H9 (cell line): ENCODE data around the gene ST8SIA5. TPM values are rescaled to one million over a fixed set of nuclear protein-coding genes. Genes with fewer than 3 reads are reported as not detected.

ENCODE experiments used
- DNase-seq: peaks from one replicate; pipeline ENCODE4 v3.0.0-alpha.2; 2017
- H2AFZ ChIP-seq: one replicate; pipeline ENCODE4 v1.6.1; 2013; ENCODE audit warnings: mild to moderate bottlenecking, low read length, control low read depth, moderate library complexity
- H2AK5ac ChIP-seq: 2 replicates; pipeline ENCODE4 v1.6.1; 2013; ENCODE audit warnings: low read length, control low read depth, mixed read lengths; ENCODE audit not compliant: insufficient read length
- H2BK120ac ChIP-seq: one replicate; pipeline ENCODE4 v1.6.1; 2013; ENCODE audit warnings: low read depth, mild to moderate bottlenecking, low read length, control low read depth, inconsistent platforms; ENCODE audit not compliant: poor library complexity, severe bottlenecking
- H2BK12ac ChIP-seq: 2 replicates; pipeline ENCODE4 v1.6.1; 2013; ENCODE audit warnings: low read length, control low read depth, mixed read lengths, low read depth; ENCODE audit not compliant: insufficient read length
- H2BK15ac ChIP-seq: 2 replicates; pipeline ENCODE4 v1.6.1; 2013; ENCODE audit warnings: low read depth, low read length, control low read depth
- H2BK20ac ChIP-seq: one replicate; pipeline ENCODE4 v1.6.1; 2013; ENCODE audit warnings: low read depth, mild to moderate bottlenecking, low read length, control low read depth, inconsistent platforms; ENCODE audit not compliant: poor library complexity, severe bottlenecking
- H2BK5ac ChIP-seq: 2 replicates; pipeline ENCODE4 v1.6.1; 2013; ENCODE audit warnings: low read length, control low read depth, mixed read lengths; ENCODE audit not compliant: insufficient read length
- H3K14ac ChIP-seq: 2 replicates; pipeline ENCODE4 v1.6.1; 2013; ENCODE audit warnings: low read length, control low read depth; ENCODE audit not compliant: insufficient read depth
- H3K18ac ChIP-seq: 2 replicates; pipeline ENCODE4 v1.6.1; 2013; ENCODE audit warnings: low read depth, mild to moderate bottlenecking, mixed read lengths, low read length, control low read depth; ENCODE audit not compliant: insufficient read length
- H3K23ac ChIP-seq: 2 replicates; pipeline ENCODE4 v1.6.1; 2013; ENCODE audit warnings: low read length, control low read depth, mixed read lengths, low read depth; ENCODE audit not compliant: insufficient read length
- H3K23me2 ChIP-seq: 2 replicates; pipeline ENCODE4 v1.6.1; 2013; ENCODE audit warnings: low read depth, mild to moderate bottlenecking, mixed read lengths, low read length, control low read depth; ENCODE audit not compliant: insufficient read length, poor library complexity, severe bottlenecking
- H3K27ac ChIP-seq: 2 replicates; pipeline ENCODE4 v1.5.1; 2013; ENCODE audit warnings: low read length, control low read depth, mixed read lengths, low read depth; ENCODE audit not compliant: insufficient read length
- H3K27me3 ChIP-seq: 2 replicates; pipeline ENCODE4 v1.6.1; 2013; ENCODE audit warnings: low read length, control low read depth, inconsistent platforms; ENCODE audit not compliant: insufficient read depth
- H3K4ac ChIP-seq: 2 replicates; pipeline ENCODE4 v1.6.1; 2013; ENCODE audit warnings: low read depth, mild to moderate bottlenecking, control low read depth, inconsistent platforms, low read length, moderate library complexity
- H3K4me1 ChIP-seq: 2 replicates; pipeline ENCODE4 v1.6.1; 2013; ENCODE audit warnings: low read length, control low read depth, inconsistent platforms; ENCODE audit not compliant: insufficient read depth
- H3K4me2 ChIP-seq: 2 replicates; pipeline ENCODE4 v1.6.1; 2013; ENCODE audit warnings: low read length, control low read depth, mixed read lengths; ENCODE audit not compliant: insufficient read length, insufficient read depth
- H3K56ac ChIP-seq: 2 replicates; pipeline ENCODE4 v1.6.1; 2013; ENCODE audit warnings: low read depth, mild to moderate bottlenecking, mixed read lengths, low read length, control low read depth; ENCODE audit not compliant: insufficient read length
- H3K79me1 ChIP-seq: 2 replicates; pipeline ENCODE4 v1.6.1; 2013; ENCODE audit warnings: low read depth, mild to moderate bottlenecking, moderate library complexity, low read length, control low read depth, inconsistent platforms; ENCODE audit not compliant: insufficient read depth, poor library complexity, severe bottlenecking
- H3K79me2 ChIP-seq: 2 replicates; pipeline ENCODE4 v1.6.1; 2013; ENCODE audit warnings: low read length, control low read depth, inconsistent platforms; ENCODE audit not compliant: insufficient read depth
- H3K9ac ChIP-seq: 2 replicates; pipeline ENCODE4 v1.6.1; 2013; ENCODE audit warnings: low read length, control low read depth, mixed read lengths; ENCODE audit not compliant: insufficient read length; ENCODE audit errors: extremely low read depth
- H3K9me3 ChIP-seq: one replicate; pipeline ENCODE4 v1.6.1; 2013; ENCODE audit warnings: low read depth, low read length, inconsistent platforms; ENCODE audit not compliant: control insufficient read depth
- H3T11ph ChIP-seq: one replicate; pipeline ENCODE4 v1.6.1; 2013; ENCODE audit warnings: mild to moderate bottlenecking, low read length, control low read depth, inconsistent platforms
- H4K20me1 ChIP-seq: one replicate; pipeline ENCODE4 v1.6.1; 2013; ENCODE audit not compliant: control insufficient read depth, insufficient read length, insufficient read depth
- H4K5ac ChIP-seq: 2 replicates; pipeline ENCODE4 v1.6.1; 2013; ENCODE audit warnings: low read depth, mild to moderate bottlenecking, mixed read lengths, low read length, control low read depth; ENCODE audit not compliant: insufficient read length
- H4K8ac ChIP-seq: replicated peaks from 2 replicates; pipeline ENCODE4 v1.6.1; 2013; ENCODE audit warnings: low read length, control low read depth, mixed read lengths, low read depth; ENCODE audit not compliant: insufficient read length
- H4K91ac ChIP-seq: 2 replicates; pipeline ENCODE4 v1.6.1; 2013; ENCODE audit warnings: low read depth, mild to moderate bottlenecking, moderate library complexity, mixed read lengths, low read length, control low read depth; ENCODE audit not compliant: insufficient read length
- H3K27ac Mint-ChIP-seq, 3 experiments: 2 replicates in 2 of 3; 3 replicates in 1 of 3; pipeline ENCODE4 v1.8.0; 2020 to 2021; ENCODE audit warnings: mixed read lengths in 3 of 3, mild to moderate bottlenecking in 1 of 3, moderate library complexity in 1 of 3
- H3K27me3 Mint-ChIP-seq: 2 replicates; pipeline ENCODE4 v1.8.0; 2021; ENCODE audit warnings: low read depth, mild to moderate bottlenecking, moderate library complexity, mixed read lengths
- H3K36me3 Mint-ChIP-seq, 3 experiments: 2 replicates in 2 of 3; 3 replicates in 1 of 3; pipeline ENCODE4 v1.8.0; 2020 to 2021; ENCODE audit warnings: low read depth in 3 of 3, mixed read lengths in 3 of 3; ENCODE audit not compliant: insufficient read depth in 1 of 3
- H3K4me1 Mint-ChIP-seq, 2 experiments: 2 replicates each; pipeline ENCODE4 v1.8.0; 2020; ENCODE audit warnings: mixed read lengths in 2 of 2
- H3K4me3 Mint-ChIP-seq, 2 experiments: 2 replicates in 1 of 2; 3 replicates in 1 of 2; pipeline ENCODE4 v1.8.0; 2020 to 2021; ENCODE audit warnings: mild to moderate bottlenecking in 2 of 2, mixed read lengths in 2 of 2, moderate library complexity in 1 of 2
- H3K9me3 Mint-ChIP-seq, 2 experiments: 2 replicates in 1 of 2; 3 replicates in 1 of 2; pipeline ENCODE4 v1.8.0; 2020; ENCODE audit warnings: mild to moderate bottlenecking in 2 of 2, mixed read lengths in 2 of 2, moderate library complexity in 1 of 2
- CTCF ChIP-seq: fragments of 200-600 bp; sonication (generic); conservative IDR thresholded peaks from 3 replicates; pipeline ENCODE4 v1.8.0; 2021; ENCODE audit warnings: antibody characterized with exemption, mild to moderate bottlenecking
- WGBS: extraction: QIAGEN DNeasy Blood & Tissue Kit; methylation state at CpG from one replicate; pipeline ENCODE4 v1.1.7; 2013; ENCODE audit warnings: missing lambda C conversion rate, low lambda C conversion rate, mixed read lengths; ENCODE audit not compliant: insufficient read length; ENCODE audit errors: extremely low coverage; 5-methylcytosine and 5-hydroxymethylcytosine counted together
- total RNA-seq: library from RNA; stranded (reverse); gene quantifications from 2 replicates; pipeline ENCODE4 v1.2.1, GENCODE V29; 2021

ST8SIA5 gene
- total RNA-seq, 1 experiment from 2014 or later, result 0.63 TPM

GRCh38 chr18:46718501-46719341, 38.1 kb downstream of the ST8SIA5 start:
- Mint-ChIP-seq H3K27me3 (peaks cover 9% of the 10 kb centered on the region), H3K27ac (peak overlapping the region in 1 of 3 experiments; percentile 67; a peak in 1 of 7 replicates)
- H3K4me2 ChIP-seq, result no peak overlapping the region

More at GRCh38 chr18:46718501-46719341, 38.1 kb downstream of the ST8SIA5 start:
- no peaks in the 10 kb centered on the region for H3K36me3 Mint-ChIP-seq
- no peak overlapping the region for H4K5ac ChIP-seq
- no peak overlapping the region for H2AK5ac ChIP-seq
- H4K91ac ChIP-seq, result no peak overlapping the region
- H2BK120ac ChIP-seq, result no peak overlapping the region
- H3K27ac ChIP-seq, result no peak overlapping the region
- H3K9me3 ChIP-seq, result no peaks in the 10 kb centered on the region
- H3K9ac ChIP-seq, result no peak overlapping the region
- H2AFZ ChIP-seq, result no peak overlapping the region
- H2BK20ac ChIP-seq, result no peak overlapping the region
- H2BK5ac ChIP-seq, result no peak overlapping the region
- no peak overlapping the region for H3K4ac ChIP-seq
- H3K27me3 ChIP-seq, result no peaks in the 10 kb centered on the region
- no CpG with 5 or more reads among the region's 10 CpGs for WGBS
- no peak overlapping the region for H3K56ac ChIP-seq
- H3K79me2 ChIP-seq, result no peaks in the 10 kb centered on the region
- no peak for DNase-seq
- peaks cover 10 to 12% of the 10 kb centered on the region in 2 experiments for H3K4me1 Mint-ChIP-seq
- no peaks in the 10 kb centered on the region for H3K79me1 ChIP-seq
- H3K23me2 ChIP-seq, result no peaks in the 10 kb centered on the region
- H3K23ac ChIP-seq, result no peak overlapping the region
- H3K4me1 ChIP-seq, result peaks cover 8% of the 10 kb centered on the region
- no peak overlapping the region for H2BK12ac ChIP-seq
- H4K20me1 ChIP-seq, result no peaks in the 10 kb centered on the region
- H3K18ac ChIP-seq, result no peak overlapping the region
- H3T11ph ChIP-seq, result no peak overlapping the region
- no peak for TF ChIP-seq CTCF
- H3K9me3 Mint-ChIP-seq, result no peaks in the 10 kb centered on the region
- no peak overlapping the region for H3K4me3 Mint-ChIP-seq
- no peak overlapping the region for H4K8ac ChIP-seq
- H3K14ac ChIP-seq, result no peak overlapping the region
- no peak overlapping the region for H2BK15ac ChIP-seq
